Fibroblast of peridontal ligament (primary cell): ENCODE data around the gene DOK6.
"Not testable (repeated sequence)": the region's sequence is repeated elsewhere in the genome, so short reads cannot be mapped to it uniquely, and the experiment has no call there.

Experiments
- DNase-seq: peaks from one replicate; pipeline ENCODE4 v3.0.0-alpha.2; 2010; ENCODE audit errors: extremely low read depth

DOK6 gene

GRCh38 chr18:69400253-69400975 is at the start of gene DOK6:
Gene DOK6 (plus strand): TSS chr18:69400888.
- DNase-seq: peak; percentile 82

DNA sequence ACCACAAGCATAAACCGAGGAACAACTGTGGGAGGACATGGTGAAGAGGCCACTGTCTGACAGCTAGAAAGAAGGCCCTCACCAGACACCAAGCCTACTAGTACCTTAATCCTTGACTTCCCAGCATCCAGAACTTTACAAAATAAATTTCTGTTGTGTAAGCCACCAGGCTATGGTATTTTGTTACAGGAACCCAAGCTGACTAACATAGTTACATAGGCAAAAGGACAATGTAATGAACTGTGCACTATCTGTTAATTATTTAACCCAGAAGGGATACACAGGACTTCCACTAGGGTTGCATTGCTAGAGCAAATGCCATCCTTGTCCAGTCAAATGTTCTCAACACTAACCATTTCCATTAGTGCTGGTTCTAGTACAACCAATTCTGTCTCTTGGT is 47.7 kb upstream of the DOK6 start:
- DNase-seq: no peak

DNA sequence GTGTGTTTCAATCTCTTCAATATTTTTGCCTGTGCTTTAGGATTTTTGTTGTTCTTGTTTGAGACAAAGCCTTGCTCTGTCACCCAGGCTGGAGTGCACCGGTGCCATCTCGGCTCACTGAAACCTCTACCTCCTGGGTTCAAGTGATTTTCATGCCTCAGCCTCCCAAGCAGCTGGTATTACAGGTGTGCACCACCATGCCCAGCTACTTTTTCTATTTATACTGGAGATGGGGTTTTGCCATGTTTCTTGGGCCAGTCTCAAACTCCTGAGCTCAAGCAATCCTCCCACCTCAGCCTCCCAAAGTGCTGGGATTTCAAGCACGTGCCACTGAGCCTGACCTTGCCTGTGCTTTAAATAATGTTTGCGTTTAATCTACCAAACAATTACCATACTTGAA is 43.1 kb upstream of the DOK6 start:
- DNase-seq: no peak

GRCh38 chr18:69358212-69358895 is 42.3 kb upstream of the DOK6 start:
- no peak for DNase-seq

DNA sequence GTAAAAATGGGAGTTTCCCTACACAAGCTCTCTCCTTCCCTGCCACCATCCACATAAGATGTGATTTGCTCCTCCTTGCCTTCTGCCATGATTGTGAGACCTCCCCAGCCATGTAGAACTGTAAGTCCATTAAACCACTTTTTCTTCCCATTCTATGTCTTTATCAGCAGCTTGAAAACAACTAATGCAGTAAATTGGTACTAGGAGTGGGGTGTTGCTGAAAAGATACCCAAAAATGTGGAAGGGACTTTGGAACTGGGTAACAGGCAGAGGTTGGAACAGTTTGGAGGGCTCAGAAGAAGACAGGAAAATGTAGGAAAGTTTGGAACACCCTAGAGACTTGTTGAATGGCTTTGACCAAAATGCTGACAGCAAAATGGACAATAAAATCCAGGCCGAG is 40.9 kb upstream of the DOK6 start:
- not testable (repeated sequence) for DNase-seq

GRCh38 chr18:69364930-69365329 is 35.8 kb upstream of the DOK6 start:
- DNase-seq: no peak

DNA sequence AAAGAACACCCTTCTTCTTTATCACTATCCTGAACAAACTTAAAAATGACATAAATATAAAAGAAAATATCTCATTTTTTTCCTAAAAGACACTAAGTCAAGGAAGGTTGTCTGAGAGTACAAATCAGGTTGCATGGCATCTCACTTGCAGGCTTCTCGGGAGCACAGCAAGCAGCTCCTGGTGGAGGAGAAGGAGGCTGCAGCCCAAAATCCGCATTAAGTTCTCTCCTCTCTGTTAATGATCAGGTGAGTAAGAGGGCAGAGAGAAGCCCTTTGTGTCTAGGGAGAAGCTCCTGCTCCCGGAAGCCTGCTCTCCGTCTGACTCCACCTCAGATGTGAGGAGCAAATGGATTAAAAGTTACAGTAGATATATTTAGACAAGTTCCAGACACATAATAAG is 35.0 kb upstream of the DOK6 start:
- DNase-seq: no peak

- DNase-seq: no peak
These were observed 33.6 kb upstream of the DOK6 start for GRCh38 chr18:69367104-69367503.

DNA sequence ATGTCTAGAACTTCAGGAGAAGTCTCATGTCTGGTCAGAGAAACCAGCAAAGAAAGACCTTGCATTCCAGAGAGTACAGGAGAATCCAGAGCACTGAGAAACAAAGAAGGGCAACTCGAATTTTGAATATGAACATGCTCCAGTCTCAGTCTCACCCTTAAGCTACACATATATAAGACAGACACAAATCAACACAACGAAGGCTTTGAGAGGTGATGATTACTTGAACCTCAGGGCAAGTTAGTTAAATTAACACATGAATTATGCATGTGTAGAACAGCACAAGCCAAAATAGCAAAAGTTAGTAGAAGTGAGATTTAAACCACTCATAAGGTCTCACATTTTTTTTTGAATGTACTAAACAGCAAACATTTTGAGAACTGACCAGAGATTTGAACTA is 29.0 kb upstream of the DOK6 start:
- no peak for DNase-seq

DNA sequence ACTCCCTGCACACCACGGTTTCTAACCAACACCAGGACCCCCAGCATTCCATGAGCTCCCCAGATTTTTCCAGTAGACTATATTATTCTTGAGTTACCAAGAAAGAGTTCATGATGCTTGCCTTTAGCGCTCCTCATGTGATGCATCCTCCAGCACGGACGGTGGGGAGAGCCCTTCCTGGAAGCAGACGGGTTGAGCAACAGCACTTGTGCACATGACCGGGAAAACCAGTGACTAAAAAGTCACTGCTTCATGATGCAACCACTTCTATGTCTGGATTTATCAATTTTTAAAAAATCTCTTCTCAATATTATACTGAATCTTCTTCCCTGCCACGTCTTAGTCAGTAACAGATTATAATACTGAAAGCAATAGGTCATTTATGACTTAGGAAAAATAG is 20.4 kb upstream of the DOK6 start:
- DNase-seq: no peak

GRCh38 chr18:69383186-69383585 is 17.5 kb upstream of the DOK6 start:
- peak; percentile 78 for DNase-seq

DNA sequence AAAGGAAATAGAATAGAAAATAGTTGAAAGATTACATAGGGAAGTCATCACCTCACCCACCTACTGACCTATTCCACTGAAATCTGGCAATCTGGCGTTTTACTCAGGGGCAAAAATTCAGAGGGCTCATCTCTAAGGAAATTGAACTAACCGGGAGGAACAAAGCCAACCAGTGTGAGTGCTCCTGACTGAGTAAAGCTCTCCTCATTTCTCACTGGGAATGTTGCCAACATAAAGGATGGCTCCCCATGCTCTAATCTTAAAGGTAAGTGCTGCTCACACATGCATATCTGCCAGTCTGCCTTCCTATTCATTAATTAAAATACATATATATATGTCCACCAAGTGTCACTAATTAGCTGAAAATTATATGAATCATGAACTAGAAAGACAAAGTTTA is 13.5 kb upstream of the DOK6 start:
- DNase-seq: no peak

DNA sequence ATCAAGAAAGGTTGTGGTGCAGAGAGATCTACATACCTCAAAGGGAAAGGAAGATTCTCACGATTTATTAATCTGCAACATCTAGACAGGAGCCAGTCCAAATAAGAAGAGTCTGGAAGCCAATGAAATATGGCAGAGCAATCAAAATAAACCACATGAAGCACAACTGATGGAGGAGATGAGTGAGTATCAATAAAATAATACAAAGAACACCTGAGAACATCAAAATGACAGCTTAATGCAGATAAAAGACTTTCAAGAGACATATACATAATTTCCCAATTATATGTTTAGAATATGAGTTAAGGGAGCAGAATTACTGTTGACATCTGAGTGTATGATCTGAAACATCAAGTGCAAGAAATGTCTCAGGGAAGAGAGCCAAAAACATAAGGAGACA is 12.5 kb upstream of the DOK6 start:
- DNase-seq: no peak

DNA sequence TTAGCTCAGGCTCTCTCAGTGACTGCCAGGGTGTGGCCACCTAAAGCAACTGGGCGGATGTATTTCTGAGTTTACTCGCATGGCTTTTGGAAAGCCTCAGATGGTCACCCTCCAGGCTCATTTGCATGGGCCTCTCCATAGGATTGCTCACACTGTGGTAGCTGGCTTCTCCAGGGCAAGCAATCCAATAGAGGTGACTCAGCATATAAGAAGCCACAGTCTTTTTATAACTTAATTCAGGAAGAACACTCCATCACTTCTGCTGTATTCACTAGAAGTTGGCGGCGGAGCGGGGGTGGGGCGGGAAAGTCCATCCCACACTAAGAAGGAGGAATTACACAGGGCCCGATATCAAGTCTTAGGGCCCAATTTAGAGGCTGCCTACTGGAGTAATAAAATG is 3.6 kb upstream of the DOK6 start:
- DNase-seq: peak; percentile 24

DNA sequence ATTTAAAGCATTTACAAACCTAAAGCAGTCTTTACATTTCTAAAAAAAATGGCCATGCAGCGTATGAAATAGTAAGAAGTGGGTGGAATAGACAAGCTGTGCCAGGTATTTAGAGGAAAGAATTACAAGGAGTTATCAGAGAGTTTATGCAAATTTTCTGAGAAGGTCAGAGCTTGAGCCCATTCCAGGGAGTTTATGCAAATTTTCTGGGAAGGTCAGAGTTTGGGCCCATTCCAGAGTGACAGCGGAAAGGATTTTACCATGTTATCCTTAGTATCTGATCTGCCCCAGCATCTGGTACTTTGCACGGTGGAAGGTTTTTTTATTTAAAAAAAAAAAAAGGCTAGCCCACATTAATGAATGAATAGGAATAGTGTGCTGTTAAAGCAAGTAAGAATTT is 1.4 kb upstream of the DOK6 start:
- DNase-seq: peak; percentile 0

DNA sequence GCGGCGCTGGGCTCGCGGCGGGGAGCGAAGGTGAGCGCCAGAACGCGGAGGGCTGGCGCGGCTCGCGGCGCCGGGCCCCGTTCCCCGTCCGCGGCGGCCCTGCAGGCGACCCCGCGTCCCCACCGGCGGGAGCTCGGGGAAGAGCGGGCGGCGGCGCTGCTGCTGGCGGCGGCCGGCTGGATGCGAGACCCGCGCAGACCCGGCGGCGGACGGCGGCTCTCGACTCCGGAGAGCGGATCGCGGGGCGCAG is 213 bp downstream of the DOK6 start:
- DNase-seq: no peak

- DNase-seq: peak; percentile 48
These were observed 711 bp downstream of the DOK6 start for GRCh38 chr18:69401226-69401971.

- DNase-seq: peak; percentile 5
These were observed 1.4 kb downstream of the DOK6 start for GRCh38 chr18:69401972-69402532.

DNA sequence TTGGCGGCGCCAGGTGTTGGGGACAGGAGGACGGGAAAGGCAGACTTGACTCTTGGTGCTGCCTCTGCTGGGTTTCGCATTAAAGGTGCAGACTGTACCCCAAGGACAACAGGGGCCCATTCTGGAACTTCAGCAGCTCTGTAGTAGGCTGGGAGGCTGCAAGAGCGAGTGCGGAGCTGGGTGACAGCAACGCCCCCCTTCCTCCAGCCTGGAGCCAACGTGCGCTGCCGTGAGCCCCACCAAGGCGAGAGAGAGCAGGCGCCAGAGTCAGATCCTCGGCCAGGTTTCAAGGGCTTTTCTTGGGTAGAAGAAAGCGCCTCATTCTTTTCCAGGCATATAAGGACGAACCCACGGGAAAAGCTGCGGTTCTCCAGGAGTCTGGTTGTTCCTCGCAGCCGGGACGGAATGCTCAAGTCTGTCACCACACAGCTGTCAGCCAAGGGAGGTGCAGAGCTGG is 1.9 kb downstream of the DOK6 start:
- DNase-seq: peak; percentile 1

DNA sequence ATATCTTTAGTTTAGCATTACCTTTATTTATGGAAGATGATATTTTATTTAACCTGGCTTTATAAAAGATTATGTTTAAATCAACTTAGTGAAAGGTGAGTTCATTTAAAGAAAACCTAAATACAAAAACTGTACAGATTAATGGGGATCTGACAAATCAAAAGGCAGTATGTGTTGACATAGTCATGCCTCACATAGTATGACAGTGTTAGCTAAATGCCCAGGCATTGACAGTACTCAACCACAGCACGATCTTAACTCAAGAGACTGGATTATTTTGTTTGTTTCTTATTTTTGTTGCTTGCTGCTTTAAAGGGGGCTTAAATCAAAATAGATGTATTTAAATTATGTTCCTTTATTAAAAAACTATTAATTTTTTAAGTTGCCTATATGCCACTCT is 7.8 kb downstream of the DOK6 start:
- DNase-seq: no peak

DNA sequence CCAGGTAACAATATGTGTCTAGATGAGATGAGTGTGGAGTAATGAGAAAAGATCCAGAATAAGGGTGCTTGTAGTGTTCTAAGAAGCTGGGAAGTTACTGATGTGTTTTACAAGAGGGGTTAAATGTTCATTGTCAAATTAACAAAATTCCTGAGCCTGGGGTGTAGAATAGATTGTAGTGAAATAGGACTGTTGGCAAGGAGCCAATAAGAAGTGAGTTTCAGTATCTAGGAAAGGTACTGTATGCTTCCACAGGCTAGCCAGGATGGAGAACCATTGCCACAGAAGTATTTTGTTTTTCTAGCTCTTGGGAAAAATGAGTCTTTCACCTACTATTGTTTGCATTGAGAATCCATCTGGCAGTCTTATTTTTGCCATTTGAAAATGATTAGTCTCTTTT is 10.5 kb downstream of the DOK6 start:
- no peak for DNase-seq

DNA sequence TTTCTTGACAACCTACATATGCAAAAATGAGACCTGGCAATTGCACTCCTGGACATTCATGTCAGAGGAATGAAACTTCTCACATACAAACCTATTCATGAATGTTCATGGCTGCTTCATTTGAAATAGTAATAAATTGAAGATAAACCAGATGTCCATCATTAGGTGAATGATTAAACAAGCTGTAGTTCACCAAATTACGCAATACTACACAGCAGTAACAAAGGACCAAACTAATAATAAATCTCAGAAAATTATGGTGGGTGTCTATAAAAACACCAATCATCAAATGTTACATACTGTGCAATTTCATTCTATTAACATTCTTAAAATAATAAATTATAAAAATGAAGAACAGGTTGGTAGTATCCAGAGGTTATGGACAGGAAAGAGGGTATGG is 13.5 kb downstream of the DOK6 start:
- no peak for DNase-seq

DNA sequence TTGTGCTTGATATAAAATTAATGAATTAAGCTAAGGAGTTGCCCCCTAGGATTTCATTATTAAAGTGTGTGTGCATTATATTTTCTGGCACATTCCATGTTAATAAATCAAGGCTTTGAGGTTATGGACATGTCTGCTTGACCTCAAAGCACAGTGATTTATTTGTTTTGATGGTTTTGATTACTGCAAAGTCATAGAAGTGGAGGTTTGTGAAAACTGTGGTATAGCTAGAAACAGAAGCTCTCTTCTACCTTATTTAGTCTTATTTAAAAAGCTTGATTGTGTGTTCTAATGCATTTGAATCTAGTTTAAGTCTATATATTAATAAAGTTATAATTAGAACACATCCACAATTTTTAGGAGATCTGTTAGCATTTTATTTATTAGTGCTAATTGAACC is 32.2 kb downstream of the DOK6 start:
- no peak for DNase-seq
